ENCODE data around the gene CRHR1.

DNA sequence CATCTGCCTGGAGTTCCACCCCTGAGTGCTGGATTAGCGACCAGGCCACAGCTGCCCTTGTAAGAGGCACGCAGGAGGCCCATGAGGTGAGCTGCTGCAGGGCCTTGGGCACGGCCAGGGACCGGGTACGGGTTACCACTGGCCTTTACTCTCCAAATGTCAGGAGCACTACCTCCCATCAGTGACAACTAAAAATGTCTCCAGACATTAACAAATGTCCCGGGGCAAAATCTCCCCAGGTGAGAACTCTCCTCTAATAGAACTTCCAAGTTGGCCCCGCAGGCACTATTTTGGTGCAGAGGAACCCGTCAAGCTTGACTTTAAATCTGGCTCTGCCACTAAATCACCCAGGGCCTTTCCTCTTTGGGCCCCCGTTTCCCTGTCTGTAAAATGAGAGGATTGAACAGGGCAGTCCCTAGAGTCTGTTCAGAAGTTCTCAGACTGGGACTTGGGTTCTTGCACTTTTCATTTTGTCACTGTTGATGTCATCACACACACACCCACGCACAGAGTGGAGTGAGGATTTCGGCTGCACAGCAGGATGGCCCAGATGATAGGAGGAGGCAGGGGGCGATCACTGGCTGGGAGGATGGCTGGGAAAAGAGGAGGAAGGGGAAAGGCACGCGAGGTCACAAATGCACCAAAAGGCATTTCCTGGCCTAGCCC lies 85.7 kb downstream of the CRHR1 start:
- TF ChIP-seq, protein P1, sequence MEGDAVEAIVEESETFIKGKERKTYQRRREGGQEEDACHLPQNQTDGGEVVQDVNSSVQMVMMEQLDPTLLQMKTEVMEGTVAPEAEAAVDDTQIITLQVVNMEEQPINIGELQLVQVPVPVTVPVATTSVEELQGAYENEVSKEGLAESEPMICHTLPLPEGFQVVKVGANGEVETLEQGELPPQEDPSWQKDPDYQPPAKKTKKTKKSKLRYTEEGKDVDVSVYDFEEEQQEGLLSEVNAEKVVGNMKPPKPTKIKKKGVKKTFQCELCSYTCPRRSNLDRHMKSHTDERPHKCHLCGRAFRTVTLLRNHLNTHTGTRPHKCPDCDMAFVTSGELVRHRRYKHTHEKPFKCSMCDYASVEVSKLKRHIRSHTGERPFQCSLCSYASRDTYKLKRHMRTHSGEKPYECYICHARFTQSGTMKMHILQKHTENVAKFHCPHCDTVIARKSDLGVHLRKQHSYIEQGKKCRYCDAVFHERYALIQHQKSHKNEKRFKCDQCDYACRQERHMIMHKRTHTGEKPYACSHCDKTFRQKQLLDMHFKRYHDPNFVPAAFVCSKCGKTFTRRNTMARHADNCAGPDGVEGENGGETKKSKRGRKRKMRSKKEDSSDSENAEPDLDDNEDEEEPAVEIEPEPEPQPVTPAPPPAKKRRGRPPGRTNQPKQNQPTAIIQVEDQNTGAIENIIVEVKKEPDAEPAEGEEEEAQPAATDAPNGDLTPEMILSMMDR (IDR thresholded peaks at IDR 0.05), result no peak
- TF ChIP-seq POLR2A (IDR thresholded peaks at IDR 0.05), result no peak

Measured in right lobe of liver (tissue), 4 donors.